Osteocyte (in vitro differentiated cells): Measurements from ENCODE around the gene LRRC14B. TPM values are rescaled to one million over a fixed set of nuclear protein-coding genes. Genes with fewer than 3 reads are reported as not detected.
"Not testable (repeated sequence)": the region's sequence is repeated elsewhere in the genome, so short reads cannot be mapped to it uniquely, and the experiment has no call there.

Experiments used
- DNase-seq: peaks from one replicate; pipeline ENCODE4 v3.0.0; 2021; ENCODE audit warnings: mixed read lengths; ENCODE audit not compliant: unreplicated experiment; ENCODE audit errors: extremely low spot score
- H3K27ac Mint-ChIP-seq: one replicate; pipeline ENCODE4 v1.8.0; 2021; ENCODE audit warnings: mild to moderate bottlenecking, mixed read lengths; ENCODE audit not compliant: unreplicated experiment
- H3K27me3 Mint-ChIP-seq: one replicate; pipeline ENCODE4 v1.8.0; 2021; ENCODE audit warnings: mixed read lengths; ENCODE audit not compliant: unreplicated experiment
- H3K36me3 Mint-ChIP-seq: one replicate; pipeline ENCODE4 v1.8.0; 2021; ENCODE audit warnings: mixed read lengths; ENCODE audit not compliant: unreplicated experiment
- H3K4me1 Mint-ChIP-seq: one replicate; pipeline ENCODE4 v1.8.0; 2021; ENCODE audit warnings: mixed read lengths; ENCODE audit not compliant: unreplicated experiment
- H3K4me3 Mint-ChIP-seq: one replicate; pipeline ENCODE4 v1.8.0; 2021; ENCODE audit warnings: mild to moderate bottlenecking, moderate library complexity, mixed read lengths; ENCODE audit not compliant: unreplicated experiment
- H3K9me3 Mint-ChIP-seq: one replicate; pipeline ENCODE4 v1.8.0; 2021; ENCODE audit warnings: mixed read lengths; ENCODE audit not compliant: unreplicated experiment
- CTCF ChIP-seq: fragments of 200-600 bp; sonication (generic); IDR thresholded peaks from 2 replicates; pipeline ENCODE4 v1.5.0; 2021; ENCODE audit warnings: antibody characterized with exemption, mild to moderate bottlenecking, moderate library complexity
- total RNA-seq: library from RNA; stranded (reverse); gene quantifications from 2 replicates; pipeline ENCODE4 v1.2.1, GENCODE V29; 2021

The LRRC14B gene
- total RNA-seq, 1 donor from 2014 or later = not detected

- H3K27ac Mint-ChIP-seq = no peak overlapping the region
- H3K27me3 Mint-ChIP-seq = no peaks in the 10 kb centered on the region
- H3K4me3 Mint-ChIP-seq = no peak overlapping the region
- peaks cover 34% of the 10 kb centered on the region for H3K4me1 Mint-ChIP-seq
- H3K36me3 Mint-ChIP-seq = peaks cover 37% of the 10 kb centered on the region
- no peak for TF ChIP-seq CTCF
- no peak for DNase-seq
- no peaks in the 10 kb centered on the region for H3K9me3 Mint-ChIP-seq
Measured at GRCh38 chr5:225334-225733, 34.0 kb downstream of the LRRC14B start.

- H3K4me1 Mint-ChIP-seq = peaks cover 16% of the 10 kb centered on the region
- H3K4me3 Mint-ChIP-seq, H3K27ac Mint-ChIP-seq, H3K9me3 Mint-ChIP-seq, H3K27me3 Mint-ChIP-seq, DNase-seq: not testable (repeated sequence)
- peaks cover 54% of the 10 kb centered on the region for H3K36me3 Mint-ChIP-seq
Measured at GRCh38 chr5:227375-227774, 36.1 kb downstream of the LRRC14B start.

GRCh38 chr5:228886-229285 lies 37.6 kb downstream of the LRRC14B start:
- no peak for DNase-seq
- peaks cover under 1% of the 10 kb centered on the region for H3K4me1 Mint-ChIP-seq
- H3K27ac Mint-ChIP-seq = no peak overlapping the region
- no peak for TF ChIP-seq CTCF
- peaks cover 63% of the 10 kb centered on the region for H3K36me3 Mint-ChIP-seq
- H3K9me3 Mint-ChIP-seq = no peaks in the 10 kb centered on the region
- no peak overlapping the region for H3K4me3 Mint-ChIP-seq
- H3K27me3 Mint-ChIP-seq = no peaks in the 10 kb centered on the region

- H3K36me3 Mint-ChIP-seq = peaks cover 57% of the 10 kb centered on the region
- H3K27ac Mint-ChIP-seq = no peak overlapping the region
- no peak for TF ChIP-seq CTCF
- H3K27me3 Mint-ChIP-seq = no peaks in the 10 kb centered on the region
- H3K9me3 Mint-ChIP-seq = no peaks in the 10 kb centered on the region
- no peak overlapping the region for H3K4me3 Mint-ChIP-seq
- DNase-seq = no peak
- H3K4me1 Mint-ChIP-seq = no peaks in the 10 kb centered on the region
Measured at GRCh38 chr5:230711-231110, 39.4 kb downstream of the LRRC14B start.

- no peak overlapping the region for H3K27ac Mint-ChIP-seq
- no peak overlapping the region for H3K4me3 Mint-ChIP-seq
- TF ChIP-seq CTCF = no peak
- no peaks in the 10 kb centered on the region for H3K9me3 Mint-ChIP-seq
- H3K4me1 Mint-ChIP-seq = no peaks in the 10 kb centered on the region
- peaks cover 58% of the 10 kb centered on the region for H3K36me3 Mint-ChIP-seq
- no peak for DNase-seq
- no peaks in the 10 kb centered on the region for H3K27me3 Mint-ChIP-seq
Measured at GRCh38 chr5:231661-232060, 40.4 kb downstream of the LRRC14B start.

- not testable (repeated sequence) for H3K4me3 Mint-ChIP-seq, DNase-seq, H3K27ac Mint-ChIP-seq, H3K27me3 Mint-ChIP-seq, H3K9me3 Mint-ChIP-seq, H3K4me1 Mint-ChIP-seq
- peaks cover 57% of the 10 kb centered on the region for H3K36me3 Mint-ChIP-seq
Measured at GRCh38 chr5:233426-233825, 42.1 kb downstream of the LRRC14B start.
